Glomerular visceral epithelial cell (primary cell): Measurements from ENCODE around the gene TBC1D2.

Source experiments
- DNase-seq: peaks from one replicate; pipeline ENCODE4 v3.0.0-alpha.2; 2016; ENCODE audit errors: extremely low spot score

TBC1D2 gene

DNA sequence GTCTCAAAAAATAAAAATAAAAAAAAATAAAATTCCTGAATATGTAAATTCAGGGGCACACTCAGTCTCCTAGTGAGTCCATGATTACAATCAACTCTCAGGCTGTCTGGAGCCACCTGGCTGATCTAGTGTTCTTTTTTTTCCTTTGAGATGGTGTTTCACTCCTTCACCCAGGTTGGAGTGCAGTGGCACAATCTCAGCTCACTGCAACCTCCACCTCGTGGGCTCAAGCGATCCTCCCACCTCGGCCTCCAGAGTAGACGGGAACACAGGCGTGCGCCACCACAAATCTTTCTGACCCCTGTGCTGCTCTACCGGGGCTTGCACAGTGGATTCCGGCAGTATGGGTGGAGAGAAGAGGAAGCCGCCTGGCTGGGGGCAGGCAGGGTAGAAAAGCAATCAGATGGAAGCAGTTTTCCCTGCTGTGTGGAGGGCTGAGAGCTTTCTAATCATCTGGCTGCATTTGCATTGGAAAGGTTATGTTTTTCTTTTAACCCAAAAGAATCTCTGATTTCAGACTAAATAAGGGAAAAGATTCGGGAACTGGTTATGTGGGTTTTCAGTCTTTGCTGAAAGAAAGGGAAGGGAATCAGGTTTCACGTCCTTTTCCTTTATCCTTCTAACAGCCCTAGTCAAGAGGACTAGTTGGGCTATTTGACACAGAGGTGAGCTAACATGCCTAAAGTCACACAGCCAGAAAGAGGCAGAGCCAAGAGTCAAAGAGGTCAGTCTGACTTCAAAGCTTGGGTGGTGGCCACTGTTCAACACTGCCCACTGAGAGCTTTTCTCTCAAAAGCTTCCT lies 36.7 kb downstream of the TBC1D2 start:
- no peak for DNase-seq

DNA sequence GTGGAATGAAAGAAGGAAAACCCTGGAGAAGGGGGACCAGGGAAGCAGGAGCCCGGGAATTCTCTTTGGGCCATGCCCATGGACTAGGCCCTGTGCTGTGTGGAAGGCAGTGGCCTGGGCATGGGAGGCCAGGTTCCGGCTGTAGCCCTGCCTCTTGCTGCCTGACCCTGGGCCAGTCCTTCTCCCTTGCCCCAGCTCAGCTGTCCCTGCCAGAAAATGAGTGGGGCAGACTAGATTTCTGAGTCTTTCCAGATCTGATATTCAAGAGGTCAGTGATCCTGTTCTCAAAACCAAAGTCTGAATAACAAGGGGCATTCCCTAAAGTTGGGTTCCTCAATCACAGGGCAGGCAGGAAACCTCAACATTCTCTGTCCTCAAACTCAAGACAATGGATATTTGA lies 38.2 kb downstream of the TBC1D2 start:
- no peak for DNase-seq

DNA sequence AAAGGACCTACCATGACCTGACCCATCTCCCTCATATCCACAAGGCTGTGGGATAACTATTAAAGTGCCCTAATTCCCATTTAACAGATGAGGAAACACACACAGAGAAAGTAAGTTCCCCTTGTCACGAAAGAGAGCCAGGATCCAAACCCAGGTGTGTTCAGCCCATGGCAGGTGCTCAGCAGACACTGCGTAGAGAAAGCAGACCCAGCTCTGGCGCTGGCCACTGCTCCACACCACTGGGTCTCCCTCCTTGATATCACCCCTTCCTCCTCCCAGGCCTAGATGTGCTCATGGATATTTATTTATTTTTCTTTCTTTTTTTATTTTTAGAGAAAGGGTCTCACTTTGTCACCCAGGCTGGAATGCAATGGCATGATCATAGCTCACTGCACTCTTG lies 39.1 kb downstream of the TBC1D2 start:
- no peak for DNase-seq

DNA sequence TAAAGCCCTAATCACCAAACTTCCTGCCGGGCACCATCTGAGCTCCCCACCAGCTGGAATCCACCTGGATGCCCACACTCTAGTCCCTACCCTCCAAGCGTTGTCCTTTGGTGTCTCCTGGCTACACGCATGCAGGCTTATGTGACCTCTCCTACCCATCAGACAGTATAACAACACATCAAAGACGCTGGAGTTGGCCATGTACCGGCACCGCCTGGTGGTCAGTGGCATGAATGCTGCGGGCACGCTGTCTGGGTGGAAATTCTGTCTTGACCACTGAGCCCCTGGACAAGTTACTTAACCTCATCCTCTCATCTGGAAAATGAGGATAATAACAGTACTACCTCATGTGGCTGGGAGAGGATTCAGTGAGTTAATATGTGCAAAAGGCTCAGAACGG lies 39.6 kb downstream of the TBC1D2 start:
- DNase-seq, result peak; percentile 58

DNA sequence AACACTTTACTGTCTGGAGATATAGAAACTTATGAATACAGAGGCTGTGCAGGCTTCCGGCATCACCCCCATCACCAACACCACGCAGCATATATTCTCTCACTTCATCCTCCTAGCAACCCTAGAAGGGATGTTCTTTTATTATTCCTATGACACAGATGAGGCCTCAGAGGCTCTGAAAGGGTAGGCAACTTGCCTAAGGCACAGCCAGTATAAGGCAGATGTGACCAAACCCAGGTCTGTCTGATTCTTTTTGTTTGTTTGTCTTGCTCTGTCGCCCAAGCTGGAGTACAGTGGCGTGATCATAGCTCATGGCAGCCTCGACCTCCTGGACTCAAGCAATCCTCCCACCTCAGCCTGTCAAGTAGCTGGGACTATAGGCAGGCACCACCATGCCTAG lies 40.2 kb downstream of the TBC1D2 start:
- peak; percentile 17 for DNase-seq

DNA sequence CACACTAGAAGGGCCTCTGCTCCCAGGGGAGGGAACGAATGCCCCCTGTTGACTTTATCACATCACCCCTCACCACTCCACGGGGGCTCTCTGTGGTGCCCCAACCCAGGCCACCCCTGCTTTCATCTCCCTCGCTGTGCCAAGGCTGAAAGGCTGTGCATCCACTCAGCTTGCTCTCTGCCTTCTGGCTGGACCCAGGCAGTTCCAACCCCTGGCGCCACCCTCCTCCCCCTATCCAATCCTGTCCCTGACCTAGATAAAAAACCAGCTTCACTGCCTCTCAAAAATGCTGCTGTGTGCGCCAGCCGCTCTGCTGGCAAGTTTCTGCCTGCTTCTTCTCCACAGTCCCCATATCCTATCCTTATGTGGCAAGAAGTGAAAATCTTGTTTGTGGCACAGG lies 40.6 kb downstream of the TBC1D2 start:
- no peak for DNase-seq

DNA sequence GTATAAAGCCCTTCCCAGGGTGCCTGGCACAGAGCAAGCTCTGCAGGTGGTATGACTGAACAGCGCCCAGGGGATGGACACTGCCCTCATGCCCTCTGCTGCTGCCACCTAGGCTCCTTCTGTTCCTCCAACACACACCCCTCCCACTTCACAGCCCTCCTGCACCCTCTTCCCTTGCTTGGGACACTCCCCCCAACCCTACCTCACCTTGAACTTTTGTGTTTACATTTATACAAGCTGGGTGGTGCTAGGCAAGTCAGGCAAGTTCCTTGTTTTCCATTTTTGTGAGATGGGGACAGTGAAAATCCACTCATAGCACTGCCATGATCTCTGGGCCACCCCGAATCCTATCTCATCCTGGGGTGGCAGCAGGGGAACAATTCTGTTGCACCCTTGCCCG lies 44.2 kb downstream of the TBC1D2 start:
- no peak for DNase-seq

DNA sequence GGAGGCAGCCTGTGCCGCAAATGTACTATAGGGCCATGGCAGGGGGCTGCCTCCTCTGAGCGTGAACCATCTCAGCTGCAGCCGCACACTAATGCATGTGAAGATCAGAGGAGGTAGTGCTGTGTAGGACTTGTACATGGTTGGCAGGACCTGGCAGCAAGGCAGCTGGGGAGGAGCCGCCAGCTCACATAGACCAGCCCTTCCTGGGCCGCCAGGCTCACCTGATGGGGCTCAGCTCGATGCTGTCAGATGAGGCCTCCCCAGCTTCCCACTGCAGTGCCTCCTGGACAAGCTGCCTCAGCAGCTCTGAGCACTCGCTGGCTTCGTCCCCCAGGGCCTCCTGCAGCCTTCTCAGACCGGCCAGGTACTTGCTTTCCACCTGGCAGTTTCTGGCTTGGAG lies 45.0 kb downstream of the TBC1D2 start:
- DNase-seq, result no peak

DNA sequence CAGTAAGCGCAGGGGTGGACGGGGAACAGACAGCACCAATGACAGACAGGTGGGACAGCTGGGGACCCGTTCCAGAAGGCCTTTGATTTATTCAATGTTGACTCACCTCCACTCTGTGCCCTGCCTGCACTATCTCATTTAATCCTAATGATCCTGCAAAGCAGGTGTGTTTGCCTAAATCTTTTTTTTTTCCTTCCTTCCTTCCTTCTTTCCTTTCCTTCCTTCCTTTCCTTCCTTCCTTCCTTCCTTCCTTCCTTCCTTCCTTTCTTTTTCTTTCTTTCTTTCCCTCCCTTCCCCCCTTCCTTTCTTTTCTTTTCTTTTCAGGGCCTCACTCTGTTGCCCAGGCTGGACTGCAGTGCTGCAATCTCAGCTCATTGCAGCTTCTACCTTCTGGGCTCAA lies 45.9 kb downstream of the TBC1D2 start:
- DNase-seq, result no peak

DNA sequence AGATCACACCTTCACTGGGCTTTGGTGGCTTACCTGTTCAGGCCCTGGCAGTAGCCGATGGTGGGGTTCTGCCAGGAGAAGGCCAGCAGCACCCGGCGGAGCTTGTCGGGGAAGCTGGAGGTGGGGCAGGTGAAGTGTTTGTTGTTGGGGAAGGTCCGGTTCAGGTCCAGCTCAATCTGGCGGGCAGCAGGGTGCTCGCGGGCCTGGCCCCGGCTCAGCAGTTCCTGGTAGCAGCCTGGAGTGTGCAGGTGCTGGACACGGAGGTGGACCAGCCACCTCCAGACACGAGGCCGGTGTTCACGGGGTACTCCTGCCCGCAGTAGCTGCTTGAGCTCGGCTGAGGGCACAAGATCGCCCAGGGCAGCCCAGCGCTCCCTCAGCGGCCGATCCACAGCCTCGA lies 46.8 kb downstream of the TBC1D2 start:
- no peak for DNase-seq

DNA sequence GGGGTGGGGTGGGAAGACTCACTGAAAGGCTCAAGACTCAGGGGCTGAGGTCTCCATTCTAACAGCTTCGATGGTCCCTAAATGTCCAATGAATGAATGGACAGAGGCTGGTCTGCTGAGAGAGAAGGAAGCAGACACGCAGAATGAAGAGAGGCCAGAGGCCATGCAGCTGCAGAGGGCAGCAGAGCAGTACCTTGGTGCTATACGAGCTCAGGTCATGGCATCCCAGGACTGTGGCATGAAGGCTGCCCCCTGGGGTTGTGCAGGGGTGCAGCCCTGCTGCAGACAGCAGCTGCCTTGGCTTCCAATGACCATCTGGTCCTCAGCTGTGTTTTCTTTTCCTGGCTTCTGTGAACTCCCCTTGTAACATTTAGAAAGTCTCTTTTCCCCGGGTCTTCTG lies 47.8 kb downstream of the TBC1D2 start:
- DNase-seq, result no peak

DNA sequence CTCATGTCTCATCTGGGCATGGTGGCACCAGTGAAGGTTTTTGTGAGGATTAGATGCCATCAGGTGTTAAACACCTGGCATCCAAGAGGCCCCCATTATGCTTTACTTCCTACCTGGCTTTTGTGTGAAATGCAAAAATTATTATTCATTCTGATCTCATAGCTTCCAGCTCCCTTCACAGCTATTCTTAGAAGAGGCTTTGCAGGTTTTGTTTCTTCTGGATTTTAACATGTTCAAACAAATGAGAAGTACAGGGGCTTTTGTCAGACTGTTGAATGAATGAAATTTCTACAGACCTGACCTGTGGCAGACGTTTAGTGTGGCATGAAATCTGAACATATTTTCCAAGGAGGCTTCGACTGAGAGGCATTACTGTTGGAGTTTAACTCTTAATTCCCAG lies 48.7 kb downstream of the TBC1D2 start:
- DNase-seq, result no peak

DNA sequence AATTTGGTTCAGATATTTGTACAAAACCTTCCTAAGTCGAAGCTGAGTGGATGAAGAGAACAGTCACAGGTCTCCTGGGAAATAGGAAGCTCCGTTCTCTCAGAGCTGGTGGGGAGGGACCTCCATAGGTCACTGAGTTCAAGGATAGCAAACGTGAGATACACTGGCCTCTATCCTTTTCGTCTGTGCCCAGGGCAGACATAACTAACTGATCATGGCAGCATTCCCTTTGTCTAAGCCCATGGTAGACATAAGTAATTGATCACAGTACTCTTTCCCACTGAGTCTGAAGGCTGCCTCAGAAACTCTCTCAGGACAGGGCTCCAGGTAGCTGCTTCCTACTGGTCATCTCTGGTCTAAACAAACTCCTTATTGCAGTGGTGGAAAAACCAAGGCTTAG lies 50.8 kb downstream of the TBC1D2 start:
- no peak for DNase-seq

DNA sequence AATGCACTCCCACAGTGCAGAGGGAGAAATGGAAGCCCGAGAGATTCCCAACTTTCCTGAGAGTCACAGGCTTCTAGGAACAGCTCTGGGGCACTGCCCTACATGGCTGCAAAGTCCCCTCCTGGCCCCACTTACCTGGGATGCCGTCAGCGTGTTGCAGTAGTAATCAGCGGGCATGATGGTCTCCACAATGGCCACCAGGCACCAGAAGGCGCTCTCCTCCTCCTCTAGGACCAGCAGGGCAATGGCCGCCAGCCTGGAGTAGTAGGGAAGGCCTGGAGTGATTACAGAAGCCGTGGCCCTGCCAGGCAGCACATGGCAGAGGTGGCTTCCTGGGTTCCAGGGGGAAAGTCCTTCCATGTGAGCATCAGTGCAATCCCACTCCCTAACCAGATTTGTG lies 52.3 kb downstream of the TBC1D2 start:
- no peak for DNase-seq

DNA sequence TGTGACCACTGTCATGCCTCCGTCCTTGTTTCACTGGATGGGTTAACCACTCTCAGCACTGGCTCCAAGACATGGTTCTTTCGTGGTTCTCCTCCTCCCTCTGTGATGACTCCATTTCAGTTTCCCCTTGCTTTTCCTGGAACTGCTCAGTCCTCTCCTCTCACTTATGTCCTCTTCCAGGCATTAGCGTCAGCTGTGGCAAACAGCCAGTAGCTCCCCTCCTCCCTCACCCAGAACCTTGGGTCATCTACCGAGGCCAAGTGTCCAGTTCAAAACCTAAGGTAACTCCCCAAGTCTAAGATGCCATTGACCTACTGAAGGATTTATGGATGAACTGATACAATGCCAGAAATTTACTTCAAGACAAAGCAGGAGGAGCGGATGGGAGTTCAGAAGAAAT lies 53.2 kb downstream of the TBC1D2 start:
- DNase-seq, result no peak

DNA sequence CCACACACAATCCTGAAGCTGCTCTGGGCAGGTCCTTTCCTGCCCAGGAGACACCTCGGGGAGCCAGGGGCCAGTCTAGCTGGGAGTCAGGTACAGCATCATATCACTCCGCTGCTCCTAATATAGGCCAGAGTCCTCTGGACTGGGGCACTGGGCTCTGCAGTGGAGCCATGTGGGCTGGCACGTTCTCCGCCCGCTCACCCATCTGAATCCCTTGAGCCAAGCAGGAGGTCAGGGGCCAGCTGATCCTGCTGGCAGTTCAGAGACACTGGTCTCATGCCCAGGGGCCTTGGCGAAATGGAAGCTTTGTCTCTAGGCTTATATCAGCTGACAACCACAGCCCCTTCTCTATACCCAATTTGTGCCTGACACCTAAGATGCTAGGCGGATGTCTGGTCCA lies 53.7 kb downstream of the TBC1D2 start:
- no peak for DNase-seq

DNA sequence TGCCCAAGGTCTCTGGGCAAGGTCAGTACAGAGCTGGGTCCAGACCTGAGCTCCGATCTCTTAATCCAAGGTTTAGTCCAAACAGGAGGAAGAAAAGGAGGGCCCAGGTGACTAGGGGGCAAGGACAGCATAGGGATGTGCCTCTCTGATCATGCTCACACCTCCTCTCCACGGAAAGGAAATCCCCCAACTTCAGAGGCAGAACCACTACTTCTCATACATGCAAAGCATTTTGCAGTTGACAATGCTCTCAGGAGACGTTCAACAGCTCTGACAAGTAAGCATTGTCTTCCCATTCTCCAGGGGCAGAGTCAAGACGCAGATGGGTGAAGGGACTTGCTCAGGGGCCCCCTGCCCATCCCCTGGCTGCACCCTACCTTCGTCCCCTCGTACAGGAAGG lies 54.3 kb downstream of the TBC1D2 start:
- DNase-seq, result no peak

DNA sequence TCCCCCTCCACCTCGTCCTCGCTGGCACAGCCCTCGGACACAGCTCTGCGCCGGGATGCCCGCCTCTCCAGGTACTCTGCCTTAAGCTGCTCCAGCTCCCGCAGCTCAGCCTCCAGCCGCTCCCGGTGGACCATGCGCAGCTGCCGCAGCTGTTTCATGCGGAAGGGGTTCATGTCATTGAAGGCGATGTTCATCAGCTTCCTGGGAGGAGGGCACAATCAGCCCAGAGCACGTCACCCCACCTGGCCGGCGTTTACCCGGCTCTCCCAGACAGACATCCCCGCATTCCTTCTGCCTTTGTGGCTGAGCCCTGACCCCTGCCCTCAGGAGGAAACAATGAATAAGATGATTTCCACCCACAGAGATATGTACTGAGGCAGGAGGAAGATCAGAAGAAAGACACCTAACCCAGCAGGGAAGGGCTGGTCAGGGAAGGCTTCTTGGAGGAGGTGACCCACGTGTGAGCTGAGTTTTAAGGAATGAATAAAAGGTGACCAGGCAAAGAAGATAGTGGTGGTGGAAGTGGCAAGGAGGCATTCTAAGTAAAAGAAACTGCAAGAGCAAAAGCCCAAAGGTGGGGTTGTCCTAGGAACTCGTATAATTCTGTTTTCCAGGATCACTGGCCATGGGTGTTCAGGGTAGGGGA lies 55.9 kb downstream of the TBC1D2 start:
- DNase-seq, result no peak

DNA sequence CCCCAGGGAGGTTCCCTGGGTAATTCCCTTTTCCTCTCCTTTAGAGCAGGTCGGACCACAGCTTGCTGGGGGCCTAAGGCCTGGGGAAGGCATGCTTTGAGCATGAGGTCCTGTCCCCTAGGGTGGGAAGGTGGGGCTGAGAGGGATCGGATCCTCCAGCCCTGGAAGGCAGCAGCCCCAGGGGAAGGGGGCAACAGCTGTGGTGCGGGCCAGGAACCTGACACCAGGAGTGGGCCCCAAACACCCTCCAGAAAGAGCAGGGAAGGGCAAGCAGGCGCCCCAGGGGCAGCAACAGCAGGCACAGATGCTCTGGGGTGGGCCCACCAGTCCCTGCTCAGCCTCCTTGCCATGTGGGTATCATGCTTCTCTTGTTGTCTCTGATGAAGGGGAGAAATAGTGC lies 59.8 kb downstream of the TBC1D2 start:
- DNase-seq, result no peak

DNA sequence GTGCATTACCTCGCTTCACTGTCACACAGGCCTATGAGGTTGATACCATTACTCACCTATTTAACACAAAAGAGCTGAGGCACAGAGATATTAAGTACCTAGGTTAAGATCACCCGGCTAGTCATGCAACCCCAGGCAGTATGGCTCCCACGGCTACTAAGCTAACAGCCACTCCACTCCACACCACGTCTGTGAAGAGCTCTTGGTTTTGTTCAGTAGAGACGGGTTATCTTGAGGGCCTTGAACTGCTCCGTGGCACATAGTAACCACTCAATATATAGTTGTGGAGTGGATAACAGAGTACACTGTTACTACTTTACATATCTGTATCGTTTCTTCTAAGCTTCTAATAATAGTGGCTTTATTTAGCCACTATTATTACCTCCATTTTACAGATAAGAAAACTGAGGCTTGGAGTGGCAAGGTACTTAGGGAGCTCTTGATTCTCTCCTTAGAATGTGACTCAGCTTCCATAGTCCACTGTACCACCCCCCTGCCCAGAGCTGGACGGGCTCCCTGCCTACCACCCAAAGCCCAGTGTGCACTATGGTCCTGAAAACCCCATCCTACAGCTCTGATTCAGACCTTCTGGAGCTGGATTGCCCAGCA lies 62.0 kb downstream of the TBC1D2 start:
- DNase-seq, result no peak

DNA sequence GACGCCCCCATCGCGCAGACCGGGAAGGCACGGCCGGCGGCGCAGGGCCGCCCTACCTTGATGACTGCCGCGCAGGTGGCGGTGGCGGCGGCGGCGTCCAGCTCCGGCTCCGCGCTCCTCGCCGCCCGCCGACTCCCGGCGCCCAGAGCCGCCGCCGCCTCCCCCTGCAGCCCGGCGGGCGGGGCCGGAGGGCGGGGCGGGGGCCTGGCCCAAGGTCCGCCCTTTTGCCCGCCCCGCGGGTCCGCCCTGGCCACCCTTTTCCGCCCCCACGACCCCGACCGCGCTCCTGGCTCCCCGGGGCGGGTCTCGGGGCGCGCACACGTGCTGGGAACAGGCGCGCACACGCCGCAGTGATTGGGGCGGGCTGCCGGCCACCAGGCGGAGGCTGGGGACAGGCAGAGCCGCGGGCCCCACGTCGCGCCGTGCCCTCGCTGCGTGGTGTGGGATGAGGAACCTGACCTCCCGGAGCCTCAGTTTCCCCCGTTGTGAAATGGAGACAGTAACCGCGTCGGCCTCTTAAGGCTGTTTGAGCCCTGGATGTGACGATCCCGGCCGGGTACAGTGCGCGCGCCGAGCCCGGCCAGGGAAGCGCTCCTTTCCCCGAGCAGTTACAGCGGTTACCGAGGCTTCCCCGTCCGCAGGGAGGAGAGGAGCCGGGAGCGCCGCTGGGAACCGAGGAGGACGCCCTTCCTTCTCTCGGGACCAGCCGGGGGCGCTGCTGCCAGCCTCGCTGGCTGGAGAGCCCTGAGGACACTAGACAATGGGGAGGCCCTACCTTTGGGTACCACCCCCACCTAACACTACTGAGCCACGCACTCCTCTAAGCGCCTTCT lies 62.7 kb downstream of the TBC1D2 start, which contains the start of gene CORO2A:
Gene CORO2A (minus strand): TSS at position 135 of the 833 bp plus-strand sequence. CDS start 34,977 bp downstream, outside the sequence.
- DNase-seq, result peak; percentile 81
